Endothelial cell (in vitro differentiated cells): Measurements from ENCODE around the gene MBD3. TPM values are rescaled to one million over a fixed set of nuclear protein-coding genes. Genes with fewer than 3 reads are reported as not detected.
A peak's percentile ranks its signal among the peaks of the same experiment; 100 is the strongest.

Experiments
- DNase-seq: peaks from one replicate; pipeline ENCODE4 v3.0.0; 2021; ENCODE audit warnings: low spot score
- H3K27ac Mint-ChIP-seq: one replicate; pipeline ENCODE4 v1.8.0; 2021; ENCODE audit warnings: mixed read lengths, inconsistent platforms; ENCODE audit not compliant: unreplicated experiment
- H3K27me3 Mint-ChIP-seq: one replicate; pipeline ENCODE4 v1.8.0; 2021; ENCODE audit warnings: mild to moderate bottlenecking, moderate library complexity, mixed read lengths, inconsistent platforms; ENCODE audit not compliant: unreplicated experiment
- H3K36me3 Mint-ChIP-seq: one replicate; pipeline ENCODE4 v1.8.0; 2021; ENCODE audit warnings: mild to moderate bottlenecking, low read depth, mixed read lengths, inconsistent platforms; ENCODE audit not compliant: unreplicated experiment
- H3K4me1 Mint-ChIP-seq: one replicate; pipeline ENCODE4 v1.8.0; 2021; ENCODE audit warnings: mild to moderate bottlenecking, mixed read lengths, inconsistent platforms; ENCODE audit not compliant: unreplicated experiment
- H3K4me3 Mint-ChIP-seq: one replicate; pipeline ENCODE4 v1.8.0; 2021; ENCODE audit warnings: mild to moderate bottlenecking, mixed read lengths, inconsistent platforms; ENCODE audit not compliant: unreplicated experiment
- H3K9me3 Mint-ChIP-seq: one replicate; pipeline ENCODE4 v1.8.0; 2021; ENCODE audit warnings: mixed read lengths, inconsistent platforms; ENCODE audit not compliant: unreplicated experiment
- CTCF ChIP-seq: fragments of 200-600 bp; sonication (generic); IDR thresholded peaks from one replicate; pipeline ENCODE4 v1.5.0; 2021; ENCODE audit warnings: antibody characterized with exemption; ENCODE audit not compliant: unreplicated experiment
- total RNA-seq: library from RNA; stranded (reverse); fragmentation: NEBNext Ultra II Directional; extraction: Animal tissue kit (Norgen Biotek cat#: 25700); gene quantifications from one replicate; pipeline ENCODE4 v1.2.1, GENCODE V29; 2021; ENCODE audit not compliant: unreplicated experiment

MBD3 gene
- total RNA-seq, 1 donor from 2014 or later, result 81.4 TPM

- TF ChIP-seq CTCF, result no peak
- Mint-ChIP-seq H3K4me1 (no peaks in the 10 kb centered on the region), H3K36me3 (peaks cover 12% of the 10 kb centered on the region), H3K4me3 (no peak overlapping the region), H3K27me3 (peaks cover 5% of the 10 kb centered on the region), H3K27ac (no peak overlapping the region), H3K9me3 (no peaks in the 10 kb centered on the region)
- no peak for DNase-seq
Observed at GRCh38 chr19:1629256-1629808, 36.7 kb upstream of the MBD3 start.

- H3K36me3 Mint-ChIP-seq, result peaks cover 17% of the 10 kb centered on the region
- no peak overlapping the region for H3K27ac Mint-ChIP-seq
- no peak for TF ChIP-seq CTCF
- peaks cover 9% of the 10 kb centered on the region for H3K27me3 Mint-ChIP-seq
- H3K9me3 Mint-ChIP-seq, result no peaks in the 10 kb centered on the region
- no peaks in the 10 kb centered on the region for H3K4me1 Mint-ChIP-seq
- H3K4me3 Mint-ChIP-seq, result no peak overlapping the region
- DNase-seq, result no peak
Observed at GRCh38 chr19:1627194-1627593, 34.5 kb upstream of the MBD3 start.

GRCh38 chr19:1626417-1627010, 33.8 kb upstream of the MBD3 start:
- H3K27me3 Mint-ChIP-seq, result peaks cover 9% of the 10 kb centered on the region

GRCh38 chr19:1624458-1624857, 31.8 kb upstream of the MBD3 start:
- peak overlapping the region; percentile 36 for H3K27ac Mint-ChIP-seq
- peaks cover 16% of the 10 kb centered on the region for H3K36me3 Mint-ChIP-seq

More at GRCh38 chr19:1626417-1627010, 33.8 kb upstream of the MBD3 start:
- Mint-ChIP-seq H3K27ac (no peak overlapping the region), H3K4me3 (no peak overlapping the region), H3K4me1 (no peaks in the 10 kb centered on the region), H3K36me3 (peaks cover 17% of the 10 kb centered on the region), H3K9me3 (no peaks in the 10 kb centered on the region)
- no peak for TF ChIP-seq CTCF
- no peak for DNase-seq

More at GRCh38 chr19:1624458-1624857, 31.8 kb upstream of the MBD3 start:
- TF ChIP-seq CTCF, result peak; percentile 67
- no peaks in the 10 kb centered on the region for H3K9me3 Mint-ChIP-seq
- DNase-seq, result peak; percentile 76
- peak overlapping the region; percentile 42 for H3K4me3 Mint-ChIP-seq
- H3K27me3 Mint-ChIP-seq, result peaks cover 9% of the 10 kb centered on the region
- no peaks in the 10 kb centered on the region for H3K4me1 Mint-ChIP-seq
